ENCODE data around the gene EBF4.

DNA sequence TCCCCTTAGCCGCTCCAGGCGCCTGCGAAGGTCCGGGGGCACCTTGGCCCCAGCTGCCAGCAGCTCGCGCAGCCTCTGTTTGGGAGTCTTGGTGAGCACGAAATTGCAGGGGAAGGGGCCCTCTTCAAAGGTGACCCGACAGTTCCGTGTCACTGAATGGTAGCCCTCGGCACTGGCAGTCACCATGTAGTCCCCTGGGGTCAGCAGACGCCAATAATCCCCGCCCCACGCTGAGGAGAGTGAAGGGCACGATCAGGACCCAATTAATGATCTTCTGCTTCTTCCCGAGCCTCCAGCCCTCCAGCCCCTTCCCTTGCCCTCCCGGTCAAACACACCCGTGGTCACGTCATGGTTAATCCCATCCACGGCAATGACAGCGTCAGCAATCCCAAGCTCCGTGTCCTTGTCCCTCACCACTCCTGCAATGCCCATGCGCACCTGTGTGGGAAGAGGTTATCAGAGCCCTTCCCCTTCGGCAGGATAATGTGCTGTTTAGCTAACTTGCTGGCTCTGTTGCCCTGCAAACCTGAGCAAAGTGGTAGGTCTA lies 101.7 kb downstream of the EBF4 start:
- TF ChIP-seq, protein P1, sequence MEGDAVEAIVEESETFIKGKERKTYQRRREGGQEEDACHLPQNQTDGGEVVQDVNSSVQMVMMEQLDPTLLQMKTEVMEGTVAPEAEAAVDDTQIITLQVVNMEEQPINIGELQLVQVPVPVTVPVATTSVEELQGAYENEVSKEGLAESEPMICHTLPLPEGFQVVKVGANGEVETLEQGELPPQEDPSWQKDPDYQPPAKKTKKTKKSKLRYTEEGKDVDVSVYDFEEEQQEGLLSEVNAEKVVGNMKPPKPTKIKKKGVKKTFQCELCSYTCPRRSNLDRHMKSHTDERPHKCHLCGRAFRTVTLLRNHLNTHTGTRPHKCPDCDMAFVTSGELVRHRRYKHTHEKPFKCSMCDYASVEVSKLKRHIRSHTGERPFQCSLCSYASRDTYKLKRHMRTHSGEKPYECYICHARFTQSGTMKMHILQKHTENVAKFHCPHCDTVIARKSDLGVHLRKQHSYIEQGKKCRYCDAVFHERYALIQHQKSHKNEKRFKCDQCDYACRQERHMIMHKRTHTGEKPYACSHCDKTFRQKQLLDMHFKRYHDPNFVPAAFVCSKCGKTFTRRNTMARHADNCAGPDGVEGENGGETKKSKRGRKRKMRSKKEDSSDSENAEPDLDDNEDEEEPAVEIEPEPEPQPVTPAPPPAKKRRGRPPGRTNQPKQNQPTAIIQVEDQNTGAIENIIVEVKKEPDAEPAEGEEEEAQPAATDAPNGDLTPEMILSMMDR (IDR thresholded peaks at IDR 0.05): no peak
- TF ChIP-seq POLR2A (IDR thresholded peaks at IDR 0.05): no peak
